Peyer's patch (tissue), 4 donors: ENCODE measurements around the gene METTL15. TPM values are rescaled to one million over a fixed set of nuclear protein-coding genes. Genes with fewer than 3 reads are reported as not detected.
"Not testable (repeated sequence)": the region's sequence is repeated elsewhere in the genome, so short reads cannot be mapped to it uniquely, and the experiment has no call there.

Experiments
- DNase-seq, 3 donors: peaks; one replicate each; pipeline ENCODE4 v3.0.0-alpha.2; 2017 to 2019
- H3K27ac ChIP-seq, 4 donors: fragments of 200-600 bp; sonication (generic); one replicate each; pipeline ENCODE4 v1.5.1; 2016 to 2019
- H3K27me3 ChIP-seq, 2 donors: fragments of 200-600 bp; sonication (generic); one replicate each; pipeline ENCODE4 v1.5.1; 2019
- H3K36me3 ChIP-seq, 3 donors: fragments of 200-600 bp; sonication (generic); one replicate each; pipeline ENCODE4 v1.5.1; 2016 to 2019
- H3K4me1 ChIP-seq, 4 donors: fragments of 200-600 bp; sonication (generic); one replicate each; pipeline ENCODE4 v1.5.1; 2016 to 2019
- H3K4me3 ChIP-seq, 4 donors: fragments of 200-600 bp; sonication (generic); 1 replicate in 3 of 4; 2 replicates in 1 of 4; pipeline ENCODE4 v1.5.1; 2016 to 2019; ENCODE audit warnings: mild to moderate bottlenecking in 1 of 4
- H3K9me3 ChIP-seq, 4 donors: fragments of 200-600 bp; sonication (generic); one replicate each; pipeline ENCODE4 v1.5.1; 2016 to 2019; ENCODE audit warnings: mild to moderate bottlenecking in 1 of 4
- CTCF ChIP-seq, 6 experiments: fragments of 450-650 bp in 4 of 6; fragments of 200-600 bp in 2 of 6; sonication (generic) in 1 of 6; IDR thresholded peaks; one replicate each; pipeline ENCODE4 v1.5.1; 2017 to 2019; ENCODE audit warnings: antibody characterized with exemption in 6 of 6, mild to moderate bottlenecking in 3 of 6, moderate library complexity in 1 of 6
- POLR2A ChIP-seq, 2 donors: fragments of 450-650 bp; IDR thresholded peaks; one replicate each; pipeline ENCODE4 v1.5.1; 2017; ENCODE audit warnings: antibody characterized with exemption in 2 of 2, mild to moderate bottlenecking in 2 of 2, moderate library complexity in 2 of 2
- total RNA-seq, 4 donors: library from RNA; depleted of rRNA; stranded (reverse); fragments of >200 nt; gene quantifications; one replicate each; pipeline ENCODE4 v1.1.0, GENCODE V29; 2016

Gene METTL15
- total RNA-seq, 4 donors from 2014 or later, result 7.2 to 13.3 (median 11.2) TPM

DNA sequence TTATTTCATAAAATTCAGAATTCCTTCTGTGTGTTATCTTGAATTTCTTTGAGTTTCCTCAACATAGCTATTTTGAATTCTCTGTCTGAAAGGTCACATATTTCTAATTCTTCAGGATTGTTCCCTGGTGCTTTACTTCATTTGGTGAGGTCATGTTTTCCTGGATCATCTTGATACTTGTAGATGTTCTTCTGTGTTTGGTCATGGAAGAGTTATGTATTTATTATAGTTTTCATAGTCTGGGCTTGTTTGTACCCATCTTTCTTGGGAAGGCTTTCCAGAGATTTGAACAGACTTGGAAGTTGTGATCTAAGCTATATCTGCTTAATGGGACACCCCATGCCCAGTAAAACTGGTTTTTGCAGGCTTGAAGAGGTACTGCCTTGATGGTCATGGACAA, 149.6 kb downstream of the METTL15 start:
- TF ChIP-seq CTCF (IDR thresholded peaks at IDR 0.05) (no peak), POLR2A (IDR thresholded peaks at IDR 0.05) (no peak)
- Histone ChIP-seq H3K27ac (no peak overlapping the region), H3K9me3 (no peaks in the 10 kb centered on the region), H3K27me3 (no peaks in the 10 kb centered on the region), H3K4me1 (no peaks in the 10 kb centered on the region), H3K36me3 (no peaks in the 10 kb centered on the region), H3K4me3 (no peak overlapping the region)
- DNase-seq, result no peak

- TF ChIP-seq POLR2A (IDR thresholded peaks at IDR 0.05) (no peak), CTCF (IDR thresholded peaks at IDR 0.05) (no peak)
- no peak for DNase-seq
- H3K4me1 ChIP-seq, result no peaks in the 10 kb centered on the region
Observed at GRCh38 chr11:28259177-28259843, 151.1 kb downstream of the METTL15 start.

DNA sequence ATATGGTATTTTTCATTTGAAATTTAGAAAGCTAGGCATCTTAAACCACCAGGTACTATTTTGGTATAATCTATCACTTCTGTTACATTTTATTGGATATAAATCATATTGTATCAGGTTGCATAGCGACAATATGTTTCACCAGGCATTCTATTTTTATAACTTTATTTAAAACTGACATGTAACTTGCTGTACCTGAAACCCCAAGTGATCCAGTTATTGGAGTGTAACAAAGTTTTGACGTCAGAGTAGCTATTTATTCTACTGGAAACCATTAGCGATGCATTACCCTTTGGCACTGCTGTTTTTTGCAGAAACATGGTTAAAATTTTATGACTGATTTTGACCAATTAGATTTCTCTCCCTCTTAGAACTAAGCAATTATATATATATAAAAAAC, 160.7 kb downstream of the METTL15 start:
- Histone ChIP-seq H3K9me3 (no peaks in the 10 kb centered on the region), H3K36me3 (no peaks in the 10 kb centered on the region), H3K27me3 (no peaks in the 10 kb centered on the region), H3K27ac (no peak overlapping the region), H3K4me3 (no peak overlapping the region), H3K4me1 (no peaks in the 10 kb centered on the region)
- TF ChIP-seq CTCF (IDR thresholded peaks at IDR 0.05), result no peak
- no peak for TF ChIP-seq POLR2A (IDR thresholded peaks at IDR 0.05)
- no peak for DNase-seq

More at GRCh38 chr11:28259177-28259843, 151.1 kb downstream of the METTL15 start:
- no peak overlapping the region for H3K4me3 ChIP-seq
- no peak overlapping the region for H3K27ac ChIP-seq
- no peaks in the 10 kb centered on the region for H3K27me3 ChIP-seq
- H3K9me3 ChIP-seq, result no peaks in the 10 kb centered on the region
- no peaks in the 10 kb centered on the region for H3K36me3 ChIP-seq

- Histone ChIP-seq H3K9me3 (no peaks in the 10 kb centered on the region), H3K36me3 (no peaks in the 10 kb centered on the region), H3K27me3 (no peaks in the 10 kb centered on the region), H3K4me1 (no peaks in the 10 kb centered on the region), H3K4me3 (no peak overlapping the region), H3K27ac (no peak overlapping the region)
- no peak for TF ChIP-seq POLR2A (IDR thresholded peaks at IDR 0.05)
- no peak for TF ChIP-seq CTCF (IDR thresholded peaks at IDR 0.05)
- no peak for DNase-seq
Observed at GRCh38 chr11:28269586-28269985, 161.4 kb downstream of the METTL15 start.

GRCh38 chr11:28272247-28272646, 164.1 kb downstream of the METTL15 start:
- H3K36me3 ChIP-seq, H3K4me3 ChIP-seq, H3K27ac ChIP-seq, DNase-seq, H3K9me3 ChIP-seq, H3K4me1 ChIP-seq, H3K27me3 ChIP-seq: not testable (repeated sequence)

GRCh38 chr11:28274216-28274615, 166.0 kb downstream of the METTL15 start:
- Histone ChIP-seq H3K9me3 (no peaks in the 10 kb centered on the region), H3K4me1 (no peaks in the 10 kb centered on the region), H3K36me3 (no peaks in the 10 kb centered on the region), H3K27ac (no peak overlapping the region), H3K27me3 (no peaks in the 10 kb centered on the region), H3K4me3 (no peak overlapping the region)
- TF ChIP-seq POLR2A (IDR thresholded peaks at IDR 0.05), result no peak
- TF ChIP-seq CTCF (IDR thresholded peaks at IDR 0.05), result no peak
- DNase-seq, result no peak
